MM.1S (cell line): ENCODE data around the gene ZNF608.

ENCODE experiments used
- DNase-seq: peaks from one replicate; pipeline ENCODE4 v3.0.0-alpha.2; 2015
- H2AFZ ChIP-seq: fragments of 300-600 bp; sonication (generic); 2 replicates; pipeline ENCODE4 v1.6.0; 2016; ENCODE audit warnings: antibody characterized with exemption, low read length
- H3F3A ChIP-seq: fragments of 300-600 bp; sonication (generic); 2 replicates; pipeline ENCODE4 v1.6.1; 2016; ENCODE audit warnings: mild to moderate bottlenecking, antibody characterized with exemption, low read length, moderate library complexity, mixed read lengths; ENCODE audit not compliant: insufficient read depth
- H3K27ac ChIP-seq: fragments of 300-600 bp; sonication (generic); 2 replicates; pipeline ENCODE4 v1.5.1; 2016; ENCODE audit warnings: mild to moderate bottlenecking, low read length
- H3K27me3 ChIP-seq: fragments of 300-600 bp; sonication (generic); replicated peaks from 2 replicates; pipeline ENCODE4 v1.6.0; 2016; ENCODE audit warnings: low read length; ENCODE audit not compliant: insufficient read depth
- H3K36me3 ChIP-seq: fragments of 300-600 bp; sonication (generic); replicated peaks from 2 replicates; pipeline ENCODE4 v1.6.1; 2016; ENCODE audit warnings: mild to moderate bottlenecking, low read length, mixed read lengths; ENCODE audit not compliant: insufficient read depth
- H3K4me1 ChIP-seq: fragments of 300-600 bp; sonication (generic); 2 replicates; pipeline ENCODE4 v1.6.1; 2016; ENCODE audit warnings: low read length, mixed read lengths
- H3K4me2 ChIP-seq: fragments of 300-600 bp; sonication (generic); 2 replicates; pipeline ENCODE4 v1.6.0; 2016; ENCODE audit warnings: low read depth, low read length
- H3K4me3 ChIP-seq: fragments of 300-600 bp; sonication (generic); 2 replicates; pipeline ENCODE4 v1.5.1; 2016; ENCODE audit warnings: low read length, mixed read lengths
- H3K79me2 ChIP-seq: fragments of 300-600 bp; sonication (generic); 2 replicates; pipeline ENCODE4 v1.6.1; 2016; ENCODE audit warnings: mixed run types, low read length, mixed read lengths
- H3K9ac ChIP-seq: fragments of 300-600 bp; sonication (generic); 2 replicates; pipeline ENCODE4 v1.6.1; 2016; ENCODE audit warnings: low read length, mixed read lengths
- H3K9me2 ChIP-seq: fragments of 300-600 bp; sonication (generic); replicated peaks from 2 replicates; pipeline ENCODE4 v1.6.1; 2016; ENCODE audit warnings: mild to moderate bottlenecking, low read length, mixed read lengths; ENCODE audit not compliant: insufficient read depth
- H3K9me3 ChIP-seq: fragments of 300-600 bp; sonication (generic); replicated peaks from 2 replicates; pipeline ENCODE4 v1.6.1; 2016; ENCODE audit warnings: mild to moderate bottlenecking, low read length, mixed read lengths; ENCODE audit not compliant: insufficient read depth
- H4K20me1 ChIP-seq: fragments of 300-600 bp; sonication (generic); 2 replicates; pipeline ENCODE4 v1.6.1; 2016; ENCODE audit warnings: mild to moderate bottlenecking, low read length, moderate library complexity, mixed read lengths; ENCODE audit not compliant: insufficient read depth
- CTCF ChIP-seq: fragments of 300-600 bp; sonication (generic); IDR thresholded peaks from 2 replicates; pipeline ENCODE4 v1.5.1; 2016; ENCODE audit warnings: antibody characterized with exemption, low read length, mixed read lengths
- EZH2 ChIP-seq: fragments of 300-600 bp; sonication (generic); optimal IDR thresholded peaks from 2 replicates; pipeline ENCODE3; 2017; ENCODE audit warnings: low read depth, mild to moderate bottlenecking, antibody characterized with exemption, low read length, mixed read lengths
- EZH2phosphoT487 ChIP-seq: fragments of 300-600 bp; sonication (generic); IDR thresholded peaks from 2 replicates; pipeline ENCODE4 v1.6.1; 2018; ENCODE audit warnings: antibody characterized with exemption, low read length

The ZNF608 gene

GRCh38 chr5:124760608-124761007 is 14.2 kb upstream of the ZNF608 start:
- DNase-seq = no peak

GRCh38 chr5:124755565-124755964 is 9.1 kb upstream of the ZNF608 start:
- no peak overlapping the region for H2AFZ ChIP-seq
- H3K9me2 ChIP-seq = no peaks in the 10 kb centered on the region
- H3K27me3 ChIP-seq = no peaks in the 10 kb centered on the region
- H3K4me3 ChIP-seq = no peak overlapping the region
- no peaks in the 10 kb centered on the region for H3K36me3 ChIP-seq
- no peak for DNase-seq
- no peaks in the 10 kb centered on the region for H3F3A ChIP-seq
- H3K4me2 ChIP-seq = no peak overlapping the region
- no peaks in the 10 kb centered on the region for H3K9me3 ChIP-seq
- H4K20me1 ChIP-seq = no peaks in the 10 kb centered on the region
- H3K4me1 ChIP-seq = no peaks in the 10 kb centered on the region
- H3K27ac ChIP-seq = no peak overlapping the region
- TF ChIP-seq EZH2 (no peak), CTCF (no peak), EZH2phosphoT487 (no peak)
- H3K79me2 ChIP-seq = no peaks in the 10 kb centered on the region
- H3K9ac ChIP-seq = no peak overlapping the region

More at GRCh38 chr5:124760608-124761007, 14.2 kb upstream of the ZNF608 start:
- Histone ChIP-seq H2AFZ (no peak overlapping the region), H3K9me2 (no peaks in the 10 kb centered on the region), H3K27ac (no peak overlapping the region), H4K20me1 (no peaks in the 10 kb centered on the region), H3K4me3 (no peak overlapping the region), H3K4me1 (no peaks in the 10 kb centered on the region), H3K27me3 (no peaks in the 10 kb centered on the region), H3K79me2 (no peaks in the 10 kb centered on the region), H3K36me3 (no peaks in the 10 kb centered on the region), H3K9me3 (no peaks in the 10 kb centered on the region), H3K4me2 (no peak overlapping the region), H3F3A (no peaks in the 10 kb centered on the region), H3K9ac (no peak overlapping the region)
- TF ChIP-seq EZH2 (no peak), EZH2phosphoT487 (no peak), CTCF (no peak)

GRCh38 chr5:124755041-124755440 is 8.6 kb upstream of the ZNF608 start:
- H3K4me2 ChIP-seq = peak overlapping the region; percentile 3; the same call in 1 of the 2 replicates
- no peaks in the 10 kb centered on the region for H4K20me1 ChIP-seq
- no peaks in the 10 kb centered on the region for H3K4me1 ChIP-seq
- H3K9ac ChIP-seq = no peak overlapping the region
- no peak overlapping the region for H2AFZ ChIP-seq
- no peak overlapping the region for H3K27ac ChIP-seq
- DNase-seq = no peak
- H3K79me2 ChIP-seq = no peaks in the 10 kb centered on the region
- TF ChIP-seq EZH2phosphoT487 (no peak), CTCF (no peak), EZH2 (no peak)
- H3F3A ChIP-seq = no peaks in the 10 kb centered on the region
- H3K27me3 ChIP-seq = no peaks in the 10 kb centered on the region
- H3K4me3 ChIP-seq = no peak overlapping the region
- no peaks in the 10 kb centered on the region for H3K9me3 ChIP-seq
- no peaks in the 10 kb centered on the region for H3K36me3 ChIP-seq
- H3K9me2 ChIP-seq = no peaks in the 10 kb centered on the region
